ENCODE measurements around the gene SEM1.
"Not testable (repeated sequence)": the region's sequence is repeated elsewhere in the genome, so short reads cannot be mapped to it uniquely, and the experiment has no call there.

SEM1 gene

DNA sequence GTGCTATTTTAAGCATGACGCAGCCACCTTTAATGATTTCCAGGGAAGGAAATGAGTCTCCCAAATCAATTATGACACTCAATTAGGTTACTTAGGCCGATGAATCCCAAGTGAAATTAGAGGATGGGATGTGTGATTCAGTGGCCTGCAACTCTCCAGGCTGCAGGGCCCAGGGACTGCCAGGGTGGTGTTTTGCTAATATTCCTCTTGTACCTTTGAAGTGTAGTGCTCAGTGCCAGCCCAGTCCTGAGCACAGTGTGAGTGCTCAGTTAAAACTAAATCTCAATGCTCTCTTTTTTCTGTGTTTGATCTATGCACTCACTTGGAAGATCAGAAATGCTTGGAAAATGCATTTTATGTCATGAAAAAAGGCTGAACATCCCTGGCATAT is 51.6 kb downstream of the SEM1 start:
- no peak for DNase-seq

DNA sequence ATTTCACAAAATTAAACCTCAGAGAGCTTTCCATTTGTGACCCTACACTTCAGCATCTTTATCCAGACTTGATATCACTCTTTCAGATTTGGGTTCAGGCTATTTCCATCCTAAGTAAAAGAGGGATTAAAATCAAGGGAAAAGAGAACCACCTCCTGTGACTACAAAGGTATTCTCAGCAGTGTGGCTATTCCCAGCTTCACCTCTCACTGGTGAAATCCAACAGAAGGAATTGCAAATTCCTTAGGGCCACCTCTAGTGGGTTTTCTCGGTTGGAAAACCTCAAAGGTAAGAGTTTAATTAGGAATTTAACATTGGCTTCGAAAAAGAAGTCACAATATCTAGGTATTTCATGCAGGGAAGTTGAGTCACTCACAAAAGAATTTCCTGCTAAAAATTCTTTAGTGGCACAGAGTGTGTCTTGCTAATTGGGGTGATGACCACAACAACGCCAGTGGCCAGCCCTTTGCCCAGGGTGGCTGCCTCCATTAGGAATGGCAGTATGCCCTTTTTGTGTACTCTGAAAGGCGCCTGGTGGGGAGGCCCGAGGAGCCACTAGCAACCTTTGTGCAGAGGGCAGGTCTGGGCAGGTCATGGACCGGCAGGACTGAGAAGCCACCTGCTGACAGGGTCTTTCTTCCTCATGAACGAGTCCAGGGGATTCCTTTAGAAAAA is 52.2 kb downstream of the SEM1 start:
- no peak for DNase-seq

DNA sequence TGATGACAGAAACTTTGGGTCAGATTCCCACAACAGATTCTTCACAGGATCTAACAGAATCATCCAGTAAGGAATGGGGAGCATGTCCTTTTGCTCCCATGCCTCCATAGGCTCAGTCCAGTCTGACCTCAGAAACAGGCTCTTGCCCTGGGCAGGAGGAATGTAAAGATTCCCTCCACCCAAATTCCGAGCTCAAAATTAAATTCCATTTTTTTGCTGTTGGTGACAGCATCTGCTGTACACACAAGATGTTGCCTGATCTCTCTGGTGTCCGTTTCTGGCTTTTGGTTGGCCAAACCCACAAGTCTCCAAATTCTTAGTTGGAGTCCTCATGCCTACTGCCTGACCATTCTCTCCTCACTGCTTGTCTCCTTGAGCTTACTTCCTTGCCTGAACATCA is 53.7 kb downstream of the SEM1 start:
- DNase-seq: no peak

- DNase-seq: no peak
These were observed 54.9 kb downstream of the SEM1 start for GRCh38 chr7:96654630-96655188.

DNA sequence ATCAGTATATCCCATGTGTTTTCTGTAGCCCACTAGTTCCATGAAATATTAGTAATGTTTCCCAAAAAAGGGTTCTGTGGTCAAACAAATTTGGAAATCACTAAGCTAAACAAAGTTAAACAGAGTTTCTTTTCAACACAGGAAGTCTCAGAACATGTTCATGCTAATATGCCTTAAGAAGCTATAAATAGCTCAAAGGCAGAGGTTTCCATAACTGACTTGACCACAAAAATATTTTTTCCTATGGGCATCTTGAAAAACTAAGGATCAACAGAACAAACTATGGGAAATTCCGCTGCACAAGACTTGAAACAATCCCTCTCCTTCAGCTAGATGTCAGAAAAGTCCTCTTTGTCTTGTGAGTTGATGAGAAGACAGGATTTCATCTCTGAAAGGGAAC is 59.7 kb downstream of the SEM1 start:
- no peak for DNase-seq

- no peak for DNase-seq
These were observed 60.9 kb downstream of the SEM1 start for GRCh38 chr7:96648784-96649183.

DNA sequence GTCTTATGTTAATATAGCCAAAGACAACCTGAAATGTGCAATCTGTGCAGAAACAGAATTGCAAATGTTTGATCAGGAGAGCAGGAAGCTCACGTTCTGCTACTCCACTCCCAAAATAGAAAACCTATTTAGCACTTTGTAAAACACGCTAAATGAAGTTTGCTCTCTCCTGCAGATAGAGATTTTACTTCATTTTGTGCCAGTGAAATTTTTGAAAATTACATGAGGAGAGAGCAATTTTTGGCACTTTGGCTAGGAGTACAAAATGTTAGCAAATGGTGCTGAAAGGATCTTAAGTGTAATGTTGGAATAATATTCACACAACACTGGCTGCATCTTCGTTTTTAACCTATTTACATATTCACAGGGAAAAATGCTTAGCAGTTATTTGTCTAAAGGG is 61.9 kb downstream of the SEM1 start:
- DNase-seq: no peak

DNA sequence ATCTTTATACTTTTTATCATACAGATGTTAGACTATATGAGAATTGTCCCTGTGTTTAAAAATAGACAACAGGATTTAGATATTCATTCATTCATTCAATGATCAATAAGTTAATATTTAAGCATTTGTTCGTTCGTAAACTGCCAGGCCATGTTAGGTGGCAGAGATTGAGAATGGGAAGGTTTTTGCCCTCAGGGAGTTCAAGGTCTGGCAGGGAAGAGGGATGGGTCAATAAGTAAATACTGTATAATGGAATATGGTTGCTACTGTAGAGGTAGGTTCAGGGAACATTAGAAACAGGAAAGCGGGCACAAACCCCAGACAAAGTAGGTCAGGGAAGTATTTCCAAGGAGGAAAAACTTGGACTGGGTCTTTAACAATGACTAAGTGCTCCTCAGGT is 64.6 kb downstream of the SEM1 start:
- no peak for DNase-seq

- not testable (repeated sequence) for DNase-seq
These were observed 66.2 kb downstream of the SEM1 start for GRCh38 chr7:96643436-96643835.

DNA sequence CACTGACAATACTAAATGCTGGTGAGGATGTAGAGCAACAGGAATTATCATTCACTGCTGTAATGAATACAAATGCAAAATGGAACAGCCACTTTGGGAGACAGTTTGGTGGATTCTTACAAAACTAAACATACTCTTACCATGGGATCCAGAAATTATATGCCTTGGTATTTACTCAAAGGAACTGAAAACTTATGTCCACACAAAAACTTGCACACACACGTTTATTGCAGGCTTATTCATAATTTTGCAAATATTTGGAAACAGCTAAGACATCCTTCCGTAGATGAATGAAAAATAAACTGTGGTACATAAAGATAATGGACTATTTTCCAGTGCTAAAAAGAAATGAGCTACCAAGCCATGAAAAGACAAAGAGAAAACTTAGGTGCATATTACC is 69.6 kb downstream of the SEM1 start:
- no peak for DNase-seq

All from NCI-H1694 (cell line).